HCT116 (cell line): ENCODE results near the gene NFATC1. TPM values are rescaled to one million over a fixed set of nuclear protein-coding genes. Genes with fewer than 3 reads are reported as not detected.

ENCODE experiments used
- ATAC-seq: fragments of 200-7000 bp; cut with Tn5 transposase; 2 replicates; pipeline ENCODE4 v1.9.1; 2020; ENCODE audit warnings: mild to moderate bottlenecking, moderate library complexity
- BruUV-seq: library from RNA; stranded (reverse); fragments of 400-500 nt; replicated peaks from 2 replicates; lab custom pipeline; 2021; lab: Mats Ljungman, UMichigan
- CTCF ChIA-PET: fragments of 300-600 bp; sonication (Branson Sonifier 250); formaldehyde crosslinking; loops from one replicate; lab custom pipeline; 2021; ENCODE audit warnings: antibody characterized with exemption; lab: Charles Lee
- POLR2A ChIA-PET: fragments of 300-600, 350-600 bp; sonication (Branson Sonifier 250); formaldehyde crosslinking; loops from one replicate; lab custom pipeline; 2021; ENCODE audit warnings: antibody characterized with exemption; lab: Charles Lee
- RAD21 ChIA-PET, 2 experiments: fragments of 300-600 bp; sonication (Branson Sonifier 250); formaldehyde crosslinking; loops; one replicate each; lab custom pipeline; 2023; ENCODE audit warnings: low total read pairs in 2 of 2; ENCODE audit not compliant: uncharacterized antibody in 2 of 2, unreplicated experiment in 2 of 2, low non-redundant PET in 1 of 2; lab: Charles Lee
- DNase-seq: peaks from one replicate; pipeline ENCODE4 v3.0.0-alpha.2; 2010; ENCODE audit warnings: low read depth, low spot score
- H2AFZ ChIP-seq: fragments of 200-600 bp; shearing (Covaris generic), sonication (generic); 2 replicates; pipeline ENCODE4 v1.6.1; 2017; ENCODE audit warnings: low read depth, mixed run types, mixed read lengths, antibody characterized with exemption, low read length; ENCODE audit not compliant: poor library complexity, severe bottlenecking
- H3K27ac ChIP-seq: 2 replicates; pipeline ENCODE4 v1.5.1; 2012; ENCODE audit warnings: low read depth, low read length
- H3K27me3 ChIP-seq: fragments of 200-600 bp; sonication (generic); 2 replicates; pipeline ENCODE4 v1.6.1; 2016; ENCODE audit warnings: mixed run types, low read length, mixed read lengths; ENCODE audit not compliant: insufficient read depth
- H3K36me3 ChIP-seq, 2 experiments: fragments of 200-500 bp in 1 of 2; fragments of 200-600 bp in 1 of 2; sonication (Bioruptor generic) in 1 of 2; sonication (generic) in 1 of 2; 2 replicates each; pipeline versions ENCODE4 v1.5.1 to v1.6.1; 2014 to 2016; ENCODE audit warnings: low read length in 2 of 2, inconsistent platforms in 1 of 2, mixed read lengths in 1 of 2, mixed run types in 1 of 2; ENCODE audit not compliant: insufficient read depth in 2 of 2, control insufficient read depth in 1 of 2
- H3K4me1 ChIP-seq, 2 experiments: fragments of 200-600 bp in 1 of 2; sonication (generic) in 1 of 2; 2 replicates each; pipeline versions ENCODE4 v1.5.1 to v1.6.1; 2012 to 2017; ENCODE audit warnings: low read length in 2 of 2, inconsistent platforms in 1 of 2, mild to moderate bottlenecking in 1 of 2, mixed read lengths in 1 of 2, mixed run types in 1 of 2, moderate library complexity in 1 of 2; ENCODE audit not compliant: insufficient read depth in 2 of 2, control insufficient read depth in 1 of 2
- H3K4me2 ChIP-seq: fragments of 200-600 bp; sonication (generic); 2 replicates; pipeline ENCODE4 v1.6.1; 2017; ENCODE audit warnings: mixed run types, low read length, mixed read lengths
- H3K4me3 ChIP-seq, 2 experiments: fragments of 200-600 bp in 1 of 2; sonication (generic) in 1 of 2; replicated peaks in 1 of 2; 2 replicates each; pipeline ENCODE4 v1.5.1; 2011 to 2016; ENCODE audit warnings: low read length in 2 of 2, control low read depth in 1 of 2, low read depth in 1 of 2, mild to moderate bottlenecking in 1 of 2, mixed read lengths in 1 of 2, mixed run types in 1 of 2
- H3K79me2 ChIP-seq: fragments of 200-600 bp; sonication (generic); 2 replicates; pipeline ENCODE4 v1.6.1; 2017; ENCODE audit warnings: mild to moderate bottlenecking, mixed run types, low read length, moderate library complexity, mixed read lengths; ENCODE audit not compliant: insufficient read depth
- H3K9ac ChIP-seq: fragments of 200-600 bp; sonication (generic); 2 replicates; pipeline ENCODE4 v1.6.1; 2016; ENCODE audit warnings: low read length, mixed read lengths
- H3K9me2 ChIP-seq: fragments of 200-600 bp; sonication (generic), shearing (Covaris generic); 2 replicates; pipeline ENCODE4 v1.6.1; 2017; ENCODE audit warnings: mixed run types, mild to moderate bottlenecking, moderate library complexity; ENCODE audit not compliant: insufficient read depth
- H3K9me3 ChIP-seq, 2 experiments: fragments of 200-500 bp in 1 of 2; fragments of 200-600 bp in 1 of 2; sonication (Bioruptor generic) in 1 of 2; sonication (generic) in 1 of 2; 2 replicates each; pipeline ENCODE4 v1.6.1; 2014 to 2017; ENCODE audit warnings: low read length in 2 of 2, mixed read lengths in 2 of 2, inconsistent platforms in 1 of 2, low read depth in 1 of 2, mild to moderate bottlenecking in 1 of 2, mixed run types in 1 of 2, moderate library complexity in 1 of 2; ENCODE audit not compliant: control insufficient read depth in 1 of 2, insufficient read depth in 1 of 2
- H4K20me1 ChIP-seq: fragments of 200-600 bp; sonication (generic), shearing (Covaris generic); 2 replicates; pipeline ENCODE4 v1.6.1; 2017; ENCODE audit warnings: mixed run types, mild to moderate bottlenecking, moderate library complexity; ENCODE audit not compliant: insufficient read depth
- CBX3 ChIP-seq: IDR thresholded peaks from 2 replicates; pipeline ENCODE4 v1.6.1; 2012; ENCODE audit warnings: low read depth
- CEBPB ChIP-seq: IDR thresholded peaks from 2 replicates; pipeline ENCODE4 v1.6.1; 2012; ENCODE audit warnings: low read depth
- EGR1 ChIP-seq: IDR thresholded peaks from 2 replicates; pipeline ENCODE4 v1.6.1; 2012; ENCODE audit warnings: low read depth
- ELF1 ChIP-seq: IDR thresholded peaks from 2 replicates; pipeline ENCODE4 v1.6.1; 2012; ENCODE audit warnings: low read depth, borderline replicate concordance
- EZH2 ChIP-seq: fragments of 200-600 bp; sonication (generic); IDR thresholded peaks from 2 replicates; pipeline ENCODE4 v1.6.1; 2017; ENCODE audit warnings: antibody characterized with exemption, mixed run types
- FOSL1 ChIP-seq: IDR thresholded peaks from 2 replicates; pipeline ENCODE4 v1.6.1; 2012; ENCODE audit warnings: low read depth
- POLR2A ChIP-seq: IDR thresholded peaks from 2 replicates; pipeline ENCODE4 v1.7.0; 2011; ENCODE audit warnings: borderline replicate concordance; ENCODE audit not compliant: insufficient read depth, insufficient read length; ENCODE audit errors: extremely low read depth
- POLR2AphosphoS5 ChIP-seq: IDR thresholded peaks from 2 replicates; pipeline ENCODE4 v1.6.1; 2011; ENCODE audit warnings: mild to moderate bottlenecking, low read depth, low read length, moderate library complexity
- RAD21 ChIP-seq: IDR thresholded peaks from 2 replicates; pipeline ENCODE4 v1.6.1; 2012; ENCODE audit warnings: low read depth, mild to moderate bottlenecking
- SRF ChIP-seq: IDR thresholded peaks from 2 replicates; pipeline ENCODE4 v1.6.1; 2012; ENCODE audit warnings: low read depth
- TCF7L2 ChIP-seq: IDR thresholded peaks from 2 replicates; pipeline ENCODE4 v1.7.0; 2011; ENCODE audit warnings: borderline replicate concordance, inconsistent platforms; ENCODE audit not compliant: insufficient read depth, insufficient read length; ENCODE audit errors: extremely low read depth
- ZNF274 ChIP-seq: fragments of 200-500 bp; sonication (Bioruptor generic); IDR thresholded peaks from 2 replicates; pipeline ENCODE4 v1.6.1; 2014; ENCODE audit warnings: mild to moderate bottlenecking, low read depth, low read length, inconsistent platforms
- intact Hi-C: fragments of 100-400 bp; cut with micrococcal nuclease; formaldehyde crosslinking; loops from 2 replicates; pipeline ENCODE4 v1.10.0; 2022
- total RNA-seq: library from RNA; stranded (reverse); gene quantifications from one replicate; pipeline ENCODE4 v1.2.1, GENCODE V29; 2021; ENCODE audit not compliant: unreplicated experiment
- TF ChIP-seq, protein P1 (sequence below), 3 experiments: fragments of 200-600 bp in 1 of 3; sonication (generic) in 1 of 3; IDR thresholded peaks in 2 of 3; conservative IDR thresholded peaks in 1 of 3; 2 replicates each; pipeline ENCODE4 v1.5.1; 2012 to 2017; ENCODE audit warnings: low read depth in 2 of 3, low read length in 2 of 3, antibody characterized with exemption in 1 of 3, borderline replicate concordance in 1 of 3, control low read depth in 1 of 3, mild to moderate bottlenecking in 1 of 3, mixed read lengths in 1 of 3, mixed run types in 1 of 3, moderate library complexity in 1 of 3; ENCODE audit not compliant: insufficient read depth in 1 of 3
- TF ChIP-seq, protein P2 (sequence below): IDR thresholded peaks from 2 replicates; pipeline ENCODE4 v1.6.1; 2012; ENCODE audit warnings: low read depth
- TF ChIP-seq, protein P3 (sequence below): IDR thresholded peaks from 2 replicates; pipeline ENCODE4 v1.6.1; 2011; ENCODE audit warnings: mild to moderate bottlenecking, low read length, moderate library complexity; ENCODE audit not compliant: insufficient replicate concordance; ENCODE audit errors: extremely low read depth
- TF ChIP-seq, protein P4 (sequence below): IDR thresholded peaks from 2 replicates; pipeline ENCODE4 v1.6.1; 2012

NFATC1 gene
- total RNA-seq, 1 experiment from 2014 or later: 20.8 TPM

DNA sequence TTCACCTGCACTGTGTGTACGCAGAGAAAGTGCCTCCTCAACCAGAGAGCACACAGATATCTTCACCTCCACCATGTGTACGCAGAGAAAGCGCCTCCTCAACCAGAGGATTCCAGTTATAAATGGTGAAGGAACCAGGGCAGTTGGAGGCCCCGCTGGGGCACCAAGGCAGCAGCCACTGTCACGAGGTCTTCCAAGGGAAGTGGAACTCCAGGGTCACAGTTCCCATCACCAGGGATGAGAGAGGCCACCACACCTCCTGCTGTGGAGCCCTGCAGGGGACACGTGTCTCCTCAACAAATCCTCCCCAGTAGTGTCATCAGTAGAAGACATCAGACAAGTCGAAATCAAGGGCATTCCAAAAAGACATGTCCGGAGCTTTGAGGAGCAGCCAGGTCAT lies 28.2 kb upstream of the NFATC1 start (continued):
- TF ChIP-seq, protein P1, sequence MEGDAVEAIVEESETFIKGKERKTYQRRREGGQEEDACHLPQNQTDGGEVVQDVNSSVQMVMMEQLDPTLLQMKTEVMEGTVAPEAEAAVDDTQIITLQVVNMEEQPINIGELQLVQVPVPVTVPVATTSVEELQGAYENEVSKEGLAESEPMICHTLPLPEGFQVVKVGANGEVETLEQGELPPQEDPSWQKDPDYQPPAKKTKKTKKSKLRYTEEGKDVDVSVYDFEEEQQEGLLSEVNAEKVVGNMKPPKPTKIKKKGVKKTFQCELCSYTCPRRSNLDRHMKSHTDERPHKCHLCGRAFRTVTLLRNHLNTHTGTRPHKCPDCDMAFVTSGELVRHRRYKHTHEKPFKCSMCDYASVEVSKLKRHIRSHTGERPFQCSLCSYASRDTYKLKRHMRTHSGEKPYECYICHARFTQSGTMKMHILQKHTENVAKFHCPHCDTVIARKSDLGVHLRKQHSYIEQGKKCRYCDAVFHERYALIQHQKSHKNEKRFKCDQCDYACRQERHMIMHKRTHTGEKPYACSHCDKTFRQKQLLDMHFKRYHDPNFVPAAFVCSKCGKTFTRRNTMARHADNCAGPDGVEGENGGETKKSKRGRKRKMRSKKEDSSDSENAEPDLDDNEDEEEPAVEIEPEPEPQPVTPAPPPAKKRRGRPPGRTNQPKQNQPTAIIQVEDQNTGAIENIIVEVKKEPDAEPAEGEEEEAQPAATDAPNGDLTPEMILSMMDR (IDR thresholded peaks at IDR 0.05 in 2 of 3, conservative IDR thresholded peaks at IDR 0.05 in 1 of 3; ENCODE audit: borderline replicate concordance in 1 of 3, insufficient read depth in 1 of 3, low read depth in 2 of 3, low read length in 2 of 3): no peak
- no peak for TF ChIP-seq ELF1

DNA sequence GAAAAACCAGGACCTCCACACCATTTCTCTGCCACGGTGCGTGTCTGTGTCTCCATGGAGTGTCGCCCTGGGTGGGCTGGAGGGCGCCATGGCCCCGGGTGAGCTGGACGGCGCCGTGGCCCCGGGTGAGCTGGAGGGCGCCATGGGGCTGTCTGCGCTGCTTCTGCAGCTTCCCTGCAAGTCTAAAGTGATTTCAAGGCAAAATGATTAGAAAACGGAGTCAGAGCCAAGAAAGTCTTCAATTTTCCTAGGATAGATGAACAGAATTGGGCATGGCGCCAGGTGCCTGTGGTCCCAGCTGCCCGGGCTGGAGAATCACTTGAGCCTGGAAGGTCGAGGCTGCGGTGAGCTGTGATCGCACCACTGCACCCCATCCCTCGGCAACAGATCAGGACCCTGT lies 27.7 kb upstream of the NFATC1 start:
- no TSS peak for BruUV-seq
- no peak overlapping the region for H3K4me2 ChIP-seq

More for the DNA sequence above, 27.7 kb upstream of the NFATC1 start:
- POLR2A ChIA-PET: no interaction called here
- Histone ChIP-seq H3K27ac (no peak overlapping the region), H2AFZ (no peak overlapping the region), H3K4me1 (no peaks in the 10 kb centered on the region), H3K9me3 (no peaks in the 10 kb centered on the region), H3K27me3 (no peaks in the 10 kb centered on the region), H4K20me1 (no peaks in the 10 kb centered on the region), H3K9ac (no peak overlapping the region), H3K4me3 (no peak overlapping the region), H3K9me2 (no peaks in the 10 kb centered on the region), H3K36me3 (0 out of 4 replicates have a peak, but pooled peaks cover 0 to 4% of the 10 kb centered on the region in 2 experiments), H3K79me2 (no peaks in the 10 kb centered on the region)
- CTCF ChIA-PET: no interaction called here
- intact Hi-C loops: no loop called here
- DNase-seq: no peak
- TF ChIP-seq, protein P2, sequence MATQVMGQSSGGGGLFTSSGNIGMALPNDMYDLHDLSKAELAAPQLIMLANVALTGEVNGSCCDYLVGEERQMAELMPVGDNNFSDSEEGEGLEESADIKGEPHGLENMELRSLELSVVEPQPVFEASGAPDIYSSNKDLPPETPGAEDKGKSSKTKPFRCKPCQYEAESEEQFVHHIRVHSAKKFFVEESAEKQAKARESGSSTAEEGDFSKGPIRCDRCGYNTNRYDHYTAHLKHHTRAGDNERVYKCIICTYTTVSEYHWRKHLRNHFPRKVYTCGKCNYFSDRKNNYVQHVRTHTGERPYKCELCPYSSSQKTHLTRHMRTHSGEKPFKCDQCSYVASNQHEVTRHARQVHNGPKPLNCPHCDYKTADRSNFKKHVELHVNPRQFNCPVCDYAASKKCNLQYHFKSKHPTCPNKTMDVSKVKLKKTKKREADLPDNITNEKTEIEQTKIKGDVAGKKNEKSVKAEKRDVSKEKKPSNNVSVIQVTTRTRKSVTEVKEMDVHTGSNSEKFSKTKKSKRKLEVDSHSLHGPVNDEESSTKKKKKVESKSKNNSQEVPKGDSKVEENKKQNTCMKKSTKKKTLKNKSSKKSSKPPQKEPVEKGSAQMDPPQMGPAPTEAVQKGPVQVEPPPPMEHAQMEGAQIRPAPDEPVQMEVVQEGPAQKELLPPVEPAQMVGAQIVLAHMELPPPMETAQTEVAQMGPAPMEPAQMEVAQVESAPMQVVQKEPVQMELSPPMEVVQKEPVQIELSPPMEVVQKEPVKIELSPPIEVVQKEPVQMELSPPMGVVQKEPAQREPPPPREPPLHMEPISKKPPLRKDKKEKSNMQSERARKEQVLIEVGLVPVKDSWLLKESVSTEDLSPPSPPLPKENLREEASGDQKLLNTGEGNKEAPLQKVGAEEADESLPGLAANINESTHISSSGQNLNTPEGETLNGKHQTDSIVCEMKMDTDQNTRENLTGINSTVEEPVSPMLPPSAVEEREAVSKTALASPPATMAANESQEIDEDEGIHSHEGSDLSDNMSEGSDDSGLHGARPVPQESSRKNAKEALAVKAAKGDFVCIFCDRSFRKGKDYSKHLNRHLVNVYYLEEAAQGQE: no peak
- no peak for TF ChIP-seq RAD21
- TF ChIP-seq, protein P3, sequence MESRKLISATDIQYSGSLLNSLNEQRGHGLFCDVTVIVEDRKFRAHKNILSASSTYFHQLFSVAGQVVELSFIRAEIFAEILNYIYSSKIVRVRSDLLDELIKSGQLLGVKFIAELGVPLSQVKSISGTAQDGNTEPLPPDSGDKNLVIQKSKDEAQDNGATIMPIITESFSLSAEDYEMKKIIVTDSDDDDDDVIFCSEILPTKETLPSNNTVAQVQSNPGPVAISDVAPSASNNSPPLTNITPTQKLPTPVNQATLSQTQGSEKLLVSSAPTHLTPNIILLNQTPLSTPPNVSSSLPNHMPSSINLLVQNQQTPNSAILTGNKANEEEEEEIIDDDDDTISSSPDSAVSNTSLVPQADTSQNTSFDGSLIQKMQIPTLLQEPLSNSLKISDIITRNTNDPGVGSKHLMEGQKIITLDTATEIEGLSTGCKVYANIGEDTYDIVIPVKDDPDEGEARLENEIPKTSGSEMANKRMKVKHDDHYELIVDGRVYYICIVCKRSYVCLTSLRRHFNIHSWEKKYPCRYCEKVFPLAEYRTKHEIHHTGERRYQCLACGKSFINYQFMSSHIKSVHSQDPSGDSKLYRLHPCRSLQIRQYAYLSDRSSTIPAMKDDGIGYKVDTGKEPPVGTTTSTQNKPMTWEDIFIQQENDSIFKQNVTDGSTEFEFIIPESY: no peak
- TF ChIP-seq EGR1: no peak
- no peak for TF ChIP-seq ELF1
- TF ChIP-seq TCF7L2: no peak
- no peak for TF ChIP-seq POLR2AphosphoS5
- TF ChIP-seq FOSL1: no peak
- TF ChIP-seq EZH2: no peak
- TF ChIP-seq ZNF274: no peak
- no peak for TF ChIP-seq SRF
- TF ChIP-seq, protein P4, sequence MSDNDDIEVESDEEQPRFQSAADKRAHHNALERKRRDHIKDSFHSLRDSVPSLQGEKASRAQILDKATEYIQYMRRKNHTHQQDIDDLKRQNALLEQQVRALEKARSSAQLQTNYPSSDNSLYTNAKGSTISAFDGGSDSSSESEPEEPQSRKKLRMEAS: no peak
- no peak for TF ChIP-seq POLR2A
- no peak for TF ChIP-seq CBX3
- TF ChIP-seq CEBPB: no peak
- no peak for ATAC-seq
- RAD21 ChIA-PET: no interaction called here
